GM18517 (cell line): ENCODE data around the gene CACNA1F.

Experiments
- ATAC-seq: cut with Tn5 transposase; IDR thresholded peaks from one replicate; pipeline ENCODE4 v1.9.1; 2021; ENCODE audit warnings: mild to moderate bottlenecking, moderate library complexity; ENCODE audit not compliant: unreplicated experiment

Gene CACNA1F

GRCh38 chrX:49233176-49233575 lies at the start of gene CACNA1F:
Gene CACNA1F (minus strand): TSS chrX:49233340. CDS start chrX:49233309, 31 bp downstream.
- no peak for ATAC-seq

- ATAC-seq, result no peak
These were observed 49.5 kb upstream of the CACNA1F start for GRCh38 chrX:49282647-49283011.

- ATAC-seq, result no peak
These were observed 44.9 kb upstream of the CACNA1F start for GRCh38 chrX:49278081-49278480.

- ATAC-seq, result no peak
These were observed 44.3 kb upstream of the CACNA1F start for GRCh38 chrX:49277535-49277830.

GRCh38 chrX:49276671-49277534 lies 43.8 kb upstream of the CACNA1F start:
- ATAC-seq, result no peak

GRCh38 chrX:49276207-49276606 lies 43.1 kb upstream of the CACNA1F start:
- no peak for ATAC-seq

GRCh38 chrX:49273181-49273727 lies 40.1 kb upstream of the CACNA1F start:
- no peak for ATAC-seq

GRCh38 chrX:49272421-49272820 lies 39.3 kb upstream of the CACNA1F start:
- no peak for ATAC-seq

GRCh38 chrX:49271341-49271740 lies 38.2 kb upstream of the CACNA1F start:
- no peak for ATAC-seq

GRCh38 chrX:49270249-49270921 lies 37.2 kb upstream of the CACNA1F start:
- no peak for ATAC-seq

GRCh38 chrX:49269767-49270248 lies 36.7 kb upstream of the CACNA1F start, which contains the start of gene PPP1R3F:
Gene PPP1R3F (plus strand): TSS chrX:49269793. CDS start chrX:49269870, 77 bp downstream.
- ATAC-seq, result peak; percentile 24

GRCh38 chrX:49269010-49269766 lies 36.0 kb upstream of the CACNA1F start:
- peak; percentile 91 for ATAC-seq

GRCh38 chrX:49268702-49269009 lies 35.5 kb upstream of the CACNA1F start:
- no peak for ATAC-seq

- ATAC-seq, result no peak
These were observed 33.6 kb upstream of the CACNA1F start for GRCh38 chrX:49266523-49267445.

GRCh38 chrX:49264460-49264859 lies 31.3 kb upstream of the CACNA1F start, which contains the start of gene FOXP3:
Gene FOXP3 (minus strand): TSS chrX:49264710. CDS start chrX:49258505, 6,205 bp downstream.
- ATAC-seq, result no peak

GRCh38 chrX:49263631-49264030 lies 30.5 kb upstream of the CACNA1F start:
- ATAC-seq, result no peak

GRCh38 chrX:49262603-49263002 lies 29.5 kb upstream of the CACNA1F start:
- no peak for ATAC-seq

GRCh38 chrX:49260221-49260985 lies 27.3 kb upstream of the CACNA1F start:
- ATAC-seq, result no peak

GRCh38 chrX:49258749-49259124 lies 25.6 kb upstream of the CACNA1F start:
- no peak for ATAC-seq
